Kidney (tissue), 14 donors: ENCODE measurements around the gene TMEM79. TPM values are rescaled to one million over a fixed set of nuclear protein-coding genes. Genes with fewer than 3 reads are reported as not detected.

Experiments
- DNase-seq, 5 donors: peaks; one replicate each; pipeline ENCODE4 v3.0.0-alpha.2; 2013 to 2020
- FAIRE-seq: peaks from 2 replicates; lab custom pipeline; 2012; peaks lifted over from hg19 to GRCh38; lab: Jason Lieb, UNC
- H3K27ac ChIP-seq, 2 donors: one replicate each; pipeline ENCODE4 v1.7.0; 2013; ENCODE audit warnings: low read depth in 2 of 2, low read length in 2 of 2, inconsistent platforms in 1 of 2
- H3K27me3 ChIP-seq: one replicate; pipeline ENCODE4 v1.7.1; 2013; ENCODE audit warnings: low read length, inconsistent platforms; ENCODE audit not compliant: control insufficient read depth, insufficient read depth
- H3K36me3 ChIP-seq, 3 donors: one replicate each; pipeline versions ENCODE4 v1.7.0 to v1.7.1; 2013; ENCODE audit warnings: low read length in 3 of 3, control low read depth in 1 of 3, inconsistent platforms in 1 of 3; ENCODE audit not compliant: insufficient read depth in 3 of 3, control insufficient read depth in 2 of 3
- H3K4me1 ChIP-seq, 3 donors: one replicate each; pipeline versions ENCODE4 v1.7.0 to v1.7.1; 2013; ENCODE audit warnings: low read length in 3 of 3, inconsistent platforms in 1 of 3, low read depth in 1 of 3; ENCODE audit not compliant: control insufficient read depth in 2 of 3, insufficient read depth in 2 of 3
- H3K4me3 ChIP-seq, 3 donors: one replicate each; pipeline versions ENCODE4 v1.7.0 to v1.8.1; 2013; ENCODE audit warnings: low read length in 3 of 3, control low read depth in 1 of 3, inconsistent platforms in 1 of 3
- H3K9ac ChIP-seq, 3 donors: one replicate each; pipeline versions ENCODE4 v1.7.0 to v1.7.1; 2013; ENCODE audit warnings: low read length in 3 of 3, control low read depth in 1 of 3, inconsistent platforms in 1 of 3
- H3K9me3 ChIP-seq, 3 donors: one replicate each; pipeline versions ENCODE4 v1.7.0 to v1.7.1; 2013; ENCODE audit warnings: low read length in 3 of 3, control low read depth in 1 of 3, inconsistent platforms in 1 of 3; ENCODE audit not compliant: control insufficient read depth in 2 of 3, insufficient read depth in 1 of 3
- CTCF ChIP-seq: IDR thresholded peaks from 3 replicates; pipeline ENCODE4 v1.5.1; 2012; ENCODE audit warnings: mild to moderate bottlenecking, moderate library complexity, borderline replicate concordance; ENCODE audit not compliant: insufficient read depth; ENCODE audit errors: extremely low read depth
- intact Hi-C: fragments of 100-400 bp; cut with DNase I; formaldehyde crosslinking; loops from one replicate; pipeline ENCODE4 v1.11.1; 2022
- polyA plus RNA-seq: library from polyadenylated mRNA; stranded (reverse); fragments of 350-450 nt; fragmentation: Illumina TruSeq; extraction: RNeasy Lipid Tissue Mini Kit (QIAGEN cat#74804); gene quantifications from one replicate; pipeline ENCODE4 v1.2.3, GENCODE V29; 2014; ENCODE audit warnings: low read depth, low replicate concordance; ENCODE audit not compliant: insufficient read depth
- total RNA-seq: library from RNA; stranded (reverse); fragmentation: NEBNext Ultra II Directional; extraction: Animal tissue kit (Norgen Biotek cat#: 25700); gene quantifications from one replicate; pipeline ENCODE4 v1.2.1, GENCODE V29; 2021
- donor health status: control.
- donor health status: control.
- donor health status: control.
- donor health status: control.
- donor health status: control.
- donor health status: DM: yes; HTN: yes; CAD: no.
- donor health status: Normal renal cell carcinoma (clear cell type).

TMEM79 gene
- total and polyA plus RNA-seq, 2 donors from 2014 or later: 2.7 to 3.9 TPM

- Histone ChIP-seq H3K4me3 (no peak overlapping the region), H3K9me3 (no peaks in the 10 kb centered on the region), H3K27me3 (no peaks in the 10 kb centered on the region), H3K27ac (no peak overlapping the region), H3K4me1 (no peaks in the 10 kb centered on the region), H3K36me3 (peaks cover 4 to 77% (median 62%) of the 10 kb centered on the region in 3 donors), H3K9ac (no peak overlapping the region)
- intact Hi-C loops: no loop called here
- no peak for TF ChIP-seq CTCF
- FAIRE-seq: no peak
- no peak for DNase-seq
These were observed 21.5 kb upstream of the TMEM79 start for GRCh38 chr1:156262461-156263287.

DNA sequence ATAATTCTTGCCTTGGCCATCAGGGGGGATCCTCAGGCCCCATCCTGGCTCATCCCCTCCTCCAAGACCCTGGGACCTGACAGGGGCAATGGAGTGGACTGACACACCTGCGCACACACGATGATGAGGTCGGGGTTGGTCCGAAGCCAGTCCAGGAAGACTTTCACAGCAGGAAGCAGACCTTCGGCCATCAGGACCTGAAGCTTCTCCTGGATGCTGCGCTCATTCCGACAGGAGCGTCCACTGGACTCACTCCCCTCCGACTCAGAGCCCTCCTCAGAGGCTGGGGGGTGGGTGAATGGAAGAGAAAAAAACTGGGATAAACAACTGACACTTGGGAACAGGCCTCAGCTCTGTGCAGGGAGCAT lies 20.9 kb upstream of the TMEM79 start:
- FAIRE-seq (no peak), DNase-seq (no peak)
- Histone ChIP-seq H3K27ac (no peak overlapping the region), H3K9ac (no peak overlapping the region), H3K9me3 (no peaks in the 10 kb centered on the region), H3K4me3 (no peak overlapping the region), H3K36me3 (peaks cover 7 to 77% (median 63%) of the 10 kb centered on the region in 3 donors), H3K27me3 (no peaks in the 10 kb centered on the region), H3K4me1 (no peaks in the 10 kb centered on the region)
- intact Hi-C loops: no loop called here
- TF ChIP-seq CTCF: no peak

- TF ChIP-seq CTCF: no peak
- H3K27me3 ChIP-seq: no peaks in the 10 kb centered on the region
- no peaks in the 10 kb centered on the region for H3K9me3 ChIP-seq
- no peaks in the 10 kb centered on the region for H3K4me1 ChIP-seq
- no peak overlapping the region for H3K4me3 ChIP-seq
- peaks cover 10 to 54% (median 54%) of the 10 kb centered on the region in 3 donors for H3K36me3 ChIP-seq
- FAIRE-seq: no peak
- no peak overlapping the region for H3K9ac ChIP-seq
- intact Hi-C loops: no loop called here
- H3K27ac ChIP-seq: no peak overlapping the region
- DNase-seq: no peak
These were observed 18.1 kb upstream of the TMEM79 start for GRCh38 chr1:156266051-156266450.

GRCh38 chr1:156268336-156268735 lies 15.8 kb upstream of the TMEM79 start:
- Histone ChIP-seq H3K4me1 (no peaks in the 10 kb centered on the region), H3K9me3 (no peaks in the 10 kb centered on the region), H3K27ac (no peak overlapping the region), H3K27me3 (no peaks in the 10 kb centered on the region), H3K36me3 (peaks cover 11 to 57% (median 53%) of the 10 kb centered on the region in 3 donors), H3K9ac (no peak overlapping the region), H3K4me3 (no peak overlapping the region)
- DNase-seq (no peak), FAIRE-seq (no peak)
- intact Hi-C loops: no loop called here
- no peak for TF ChIP-seq CTCF
